MCF 10A (cell line): ENCODE results near the gene PCYOX1L. TPM values are rescaled to one million over a fixed set of nuclear protein-coding genes. Genes with fewer than 3 reads are reported as not detected.

Experiments used
- BruUV-seq: library from RNA; stranded (reverse); fragments of 400-500 nt; replicated peaks from 2 replicates; lab custom pipeline; 2021; lab: Mats Ljungman, UMichigan
- CTCF ChIA-PET: fragments of 300-600 bp; sonication (Branson Sonifier 250); formaldehyde crosslinking; extraction: SDS; loops from one replicate; lab custom pipeline; 2021; ENCODE audit warnings: antibody characterized with exemption, inconsistent platforms; lab: Yijun Ruan, JAX
- POLR2A ChIA-PET: fragments of 300-600, 350-650 bp; sonication (Branson Sonifier 250); formaldehyde crosslinking; extraction: SDS; loops from one replicate; lab custom pipeline; 2020; ENCODE audit warnings: antibody characterized with exemption, inconsistent platforms; lab: Yijun Ruan, JAX
- DNase-seq: peaks from one replicate; pipeline ENCODE4 v3.0.0-alpha.2; 2018; ENCODE audit not compliant: unreplicated experiment
- H3K27ac Mint-ChIP-seq: one replicate; pipeline ENCODE4 v1.8.0; 2022; ENCODE audit warnings: mild to moderate bottlenecking, low read depth, mixed read lengths; ENCODE audit not compliant: unreplicated experiment
- H3K27me3 Mint-ChIP-seq: one replicate; pipeline ENCODE4 v1.8.0; 2022; ENCODE audit warnings: mixed read lengths; ENCODE audit not compliant: insufficient read depth, unreplicated experiment
- H3K36me3 Mint-ChIP-seq: one replicate; pipeline ENCODE4 v1.8.0; 2022; ENCODE audit warnings: mild to moderate bottlenecking, moderate library complexity, mixed read lengths; ENCODE audit not compliant: insufficient read depth, unreplicated experiment
- H3K4me1 Mint-ChIP-seq: one replicate; pipeline ENCODE4 v1.8.0; 2022; ENCODE audit warnings: mixed read lengths; ENCODE audit not compliant: insufficient read depth, unreplicated experiment
- H3K4me3 Mint-ChIP-seq: one replicate; pipeline ENCODE4 v1.8.0; 2022; ENCODE audit warnings: mild to moderate bottlenecking, moderate library complexity, mixed read lengths; ENCODE audit not compliant: unreplicated experiment
- H3K9me3 Mint-ChIP-seq: one replicate; pipeline ENCODE4 v1.8.0; 2022; ENCODE audit warnings: mixed read lengths; ENCODE audit not compliant: unreplicated experiment
- CTCF ChIP-seq: fragments of 200-600 bp; IDR thresholded peaks from one replicate; pipeline ENCODE4 v1.8.0; 2022; ENCODE audit warnings: antibody characterized with exemption, mild to moderate bottlenecking; ENCODE audit not compliant: unreplicated experiment
- intact Hi-C: fragments of 100-400 bp; cut with micrococcal nuclease; formaldehyde crosslinking; loops from 2 replicates; pipeline ENCODE4 v1.14.1; 2022
- total RNA-seq: library from RNA; stranded (reverse); gene quantifications from 2 replicates; pipeline ENCODE4 v1.2.3, GENCODE V29; 2022

The PCYOX1L gene
- total RNA-seq, 1 experiment from 2014 or later, result 7.7 TPM

- Mint-ChIP-seq H3K27me3 (no peaks in the 10 kb centered on the region), H3K4me1 (peaks cover 22% of the 10 kb centered on the region), H3K27ac (peak overlapping the region; percentile 94), H3K9me3 (no peaks in the 10 kb centered on the region), H3K4me3 (peak overlapping the region; percentile 96), H3K36me3 (peaks cover 39% of the 10 kb centered on the region)
- TF ChIP-seq CTCF, result no peak
- ChIA-PET CTCF (interaction anchor here (0.9 to 46.8 kb wide), 8 partner anchors 12 to 610 kb away, joined by 3 to 1231 read pairs (median 4); partner anchors contain the start of gene PCYOX1L), POLR2A (interaction anchor here (0.7 to 7.4 kb wide), 26 partner anchors 11 to 237 kb away, joined by 3 to 213 read pairs (median 10); partner anchors contain the start of genes AFAP1L1, CSNK1A1 and PCYOX1L)
- BruUV-seq, result no TSS peak
- peak; percentile 56 for DNase-seq
- intact Hi-C loops, result loop anchor here (2.0 kb wide), 1 partner anchor 29 kb away; no protein-coding TSS in a partner anchor
Observed at GRCh38 chr5:149345892-149346222, 12.0 kb upstream of the PCYOX1L start.

GRCh38 chr5:149348518-149348917 is 9.3 kb upstream of the PCYOX1L start:
- Mint-ChIP-seq H3K27ac (peak overlapping the region; percentile 44), H3K36me3 (peaks cover 65% of the 10 kb centered on the region)
- CTCF ChIA-PET, result interaction anchor here (0.7 to 46.8 kb wide), 5 partner anchors 9 to 197 kb away, joined by 4 to 1231 read pairs (median 7); partner anchors contain the start of gene PCYOX1L

GRCh38 chr5:149349382-149349781 is 8.5 kb upstream of the PCYOX1L start:
- Mint-ChIP-seq H3K9me3 (no peaks in the 10 kb centered on the region), H3K27me3 (no peaks in the 10 kb centered on the region), H3K4me3 (no peak overlapping the region), H3K27ac (peak overlapping the region; percentile 44), H3K4me1 (peaks cover 22% of the 10 kb centered on the region), H3K36me3 (peaks cover 74% of the 10 kb centered on the region)
- CTCF ChIA-PET, result interaction anchor here (0.8 to 46.8 kb wide), 4 partner anchors 8 to 33 kb away, joined by 6 to 1231 read pairs (median 182); partner anchors contain the start of gene PCYOX1L
- POLR2A ChIA-PET, result interaction anchor here (0.7 to 0.9 kb wide), 2 partner anchors 8 to 29 kb away, joined by 3 read pairs; partner anchors contain the start of gene PCYOX1L
- no peak for TF ChIP-seq CTCF
- intact Hi-C loops, result no loop called here
- DNase-seq, result no peak
- BruUV-seq, result no TSS peak

More at GRCh38 chr5:149348518-149348917, 9.3 kb upstream of the PCYOX1L start:
- intact Hi-C loops, result no loop called here
- POLR2A ChIA-PET, result no interaction called here
- no peaks in the 10 kb centered on the region for H3K9me3 Mint-ChIP-seq
- H3K4me1 Mint-ChIP-seq, result peaks cover 22% of the 10 kb centered on the region
- H3K27me3 Mint-ChIP-seq, result no peaks in the 10 kb centered on the region
- TF ChIP-seq CTCF, result no peak
- BruUV-seq, result no TSS peak
- no peak for DNase-seq
- H3K4me3 Mint-ChIP-seq, result no peak overlapping the region

- intact Hi-C loops, result no loop called here
- BruUV-seq, result no TSS peak
- CTCF ChIA-PET, result interaction anchor here (0.6 to 46.8 kb wide), 3 partner anchors 18 to 38 kb away, joined by 4 to 1231 read pairs (median 356); no protein-coding TSS in a partner anchor
- no peak overlapping the region for H3K27ac Mint-ChIP-seq
- H3K4me3 Mint-ChIP-seq, result no peak overlapping the region
- no peaks in the 10 kb centered on the region for H3K27me3 Mint-ChIP-seq
- no peak for TF ChIP-seq CTCF
- POLR2A ChIA-PET, result no interaction called here
- no peak for DNase-seq
- H3K9me3 Mint-ChIP-seq, result no peaks in the 10 kb centered on the region
- peaks cover 81% of the 10 kb centered on the region for H3K36me3 Mint-ChIP-seq
- peaks cover 11% of the 10 kb centered on the region for H3K4me1 Mint-ChIP-seq
Observed at GRCh38 chr5:149352169-149352568, 5.7 kb upstream of the PCYOX1L start.
